Stimulated activated CD4-positive, alpha-beta T cell treated with anti-CD3 and anti-CD28 coated beads, TNF-alpha, amount 100 ng/mL, for 4 hours (primary cell): ENCODE results near the gene NT5C2.
A peak's percentile ranks its signal among the peaks of the same experiment; 100 is the strongest.
"Not testable (repeated sequence)": the region's sequence is repeated elsewhere in the genome, so short reads cannot be mapped to it uniquely, and the experiment has no call there.

Experiments used
- DNase-seq, 3 experiments: peaks; one replicate each; pipeline ENCODE4 v3.0.0-alpha.2; 2020; ENCODE audit warnings: low read depth in 3 of 3

NT5C2 gene

DNA sequence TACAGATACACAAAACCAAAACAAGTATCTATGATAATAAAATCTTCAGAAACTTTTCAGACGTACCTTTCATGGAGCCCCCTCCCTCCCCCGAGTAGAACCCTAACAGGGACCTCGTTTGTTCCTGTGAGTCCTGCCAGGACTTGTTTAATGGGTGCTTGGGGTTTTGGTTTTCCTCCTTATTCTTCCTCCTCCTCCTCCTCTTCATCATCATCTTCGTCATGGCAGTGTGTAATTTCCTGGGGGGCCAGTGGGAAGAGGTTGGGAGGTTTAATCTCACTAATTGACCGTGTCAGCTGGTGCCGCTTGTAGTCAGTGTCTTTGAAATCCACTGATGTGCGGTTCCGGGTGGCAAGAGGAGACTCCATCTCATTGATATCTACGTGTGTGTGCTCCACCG is 103.6 kb downstream of the NT5C2 start:
- DNase-seq = no peak

GRCh38 chr10:103086799-103087198 is 106.3 kb downstream of the NT5C2 start:
- no peak for DNase-seq

- DNase-seq = no peak
These were observed 106.8 kb downstream of the NT5C2 start for GRCh38 chr10:103086261-103086660.

- DNase-seq = no peak
These were observed 109.1 kb downstream of the NT5C2 start for GRCh38 chr10:103083977-103084320.

DNA sequence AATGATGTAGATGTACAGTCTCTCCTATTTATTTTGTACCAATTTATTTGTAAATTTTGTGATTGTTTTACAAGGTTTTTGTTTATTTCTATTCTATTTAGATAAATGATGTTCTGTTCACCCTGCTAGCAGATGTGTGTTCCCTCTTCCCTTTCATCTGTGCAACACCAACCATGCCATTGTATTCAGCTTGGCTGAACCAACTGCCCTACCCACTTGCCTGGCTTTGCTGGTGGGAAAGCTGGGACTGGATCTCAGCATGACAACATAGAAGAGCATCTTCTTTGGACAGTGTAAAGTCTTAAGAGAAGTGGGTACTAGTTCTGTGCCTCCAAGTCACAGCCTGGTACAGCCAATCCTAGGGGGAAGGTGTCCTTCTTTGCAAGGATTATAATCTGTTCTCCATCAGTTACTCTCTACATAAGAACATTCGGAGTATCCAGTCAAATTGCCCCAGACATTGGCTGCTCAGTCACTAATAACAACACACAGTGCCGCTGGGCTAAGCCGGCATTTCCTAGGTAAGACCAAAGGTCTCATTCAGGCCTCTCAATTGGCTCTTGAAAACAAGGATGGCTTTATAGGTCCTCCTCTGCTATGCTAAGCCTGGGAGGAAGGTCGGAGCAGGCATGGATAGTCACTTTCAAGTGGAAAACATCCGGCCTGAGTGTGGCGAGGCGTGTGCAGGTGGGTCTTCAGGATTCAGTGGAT is 109.7 kb downstream of the NT5C2 start:
- DNase-seq = no peak

- no peak for DNase-seq
These were observed 110.4 kb downstream of the NT5C2 start for GRCh38 chr10:103082683-103083082.

GRCh38 chr10:103080891-103081581 is 112.0 kb downstream of the NT5C2 start:
- no peak for DNase-seq

DNA sequence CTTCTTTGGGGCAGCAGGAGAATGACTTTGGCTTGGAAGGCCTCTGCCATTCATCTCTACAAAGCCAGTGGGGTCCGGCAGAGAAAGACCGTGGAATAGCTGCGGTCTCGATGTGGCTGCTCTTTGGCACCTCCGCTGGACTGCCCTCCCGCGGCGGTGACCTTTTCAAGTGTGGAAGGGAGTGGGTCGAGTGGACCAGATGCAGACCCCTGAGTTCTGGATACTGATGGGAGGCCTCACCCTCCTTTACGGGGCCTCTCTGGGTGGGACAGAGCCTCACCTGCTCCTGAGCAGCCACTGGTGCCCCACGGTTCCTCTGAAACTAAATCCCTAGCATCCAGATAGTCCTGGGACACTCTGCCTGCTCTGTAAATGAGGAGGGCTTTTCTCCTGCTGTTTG is 113.1 kb downstream of the NT5C2 start:
- no peak for DNase-seq

DNA sequence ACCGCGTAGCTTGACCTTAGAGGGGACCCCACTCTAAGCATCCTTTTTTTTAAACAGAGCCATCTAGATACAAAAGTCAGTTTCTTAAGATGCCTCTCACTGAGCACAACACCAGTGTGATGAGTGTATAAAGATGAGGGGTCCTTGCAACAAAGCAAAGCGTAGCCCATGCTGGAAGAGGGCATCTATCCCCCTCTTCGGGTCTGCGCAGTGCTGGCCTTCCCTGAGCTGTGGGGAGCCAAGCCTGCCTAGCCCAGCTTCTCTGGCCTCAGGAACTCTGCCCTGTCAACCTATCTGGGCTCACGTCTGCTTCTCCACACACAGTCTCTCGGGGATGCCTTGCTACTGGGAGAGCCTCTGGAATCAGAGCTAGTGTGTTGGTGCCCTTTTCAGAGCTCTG is 114.0 kb downstream of the NT5C2 start:
- no peak for DNase-seq

GRCh38 chr10:103078676-103079075 is 114.4 kb downstream of the NT5C2 start:
- DNase-seq = no peak

- no peak for DNase-seq
These were observed 114.8 kb downstream of the NT5C2 start for GRCh38 chr10:103078309-103078615.

- no peak for DNase-seq
These were observed 115.4 kb downstream of the NT5C2 start for GRCh38 chr10:103077491-103078308.

- no peak for DNase-seq
These were observed 116.1 kb downstream of the NT5C2 start for GRCh38 chr10:103077020-103077419.

DNA sequence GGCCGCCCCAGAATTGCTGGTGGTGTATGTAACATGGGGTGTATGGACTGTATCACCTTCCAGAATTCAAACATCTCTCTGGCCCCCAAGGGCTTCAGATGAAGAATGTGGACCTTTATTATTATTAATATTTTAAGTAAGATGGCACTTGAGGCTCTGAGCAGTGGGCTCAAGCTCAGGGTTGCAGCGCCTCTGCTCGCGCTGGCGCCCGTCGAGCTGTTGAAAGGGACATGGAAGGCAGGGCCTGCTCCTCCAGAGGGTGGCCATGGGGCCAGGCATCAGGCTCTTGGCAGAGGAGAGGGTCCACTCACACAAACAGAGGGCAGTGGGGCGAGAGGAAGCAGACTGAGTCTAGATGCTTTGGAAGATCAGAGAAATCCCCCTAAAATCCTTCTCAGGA is 120.2 kb downstream of the NT5C2 start:
- no peak for DNase-seq

DNA sequence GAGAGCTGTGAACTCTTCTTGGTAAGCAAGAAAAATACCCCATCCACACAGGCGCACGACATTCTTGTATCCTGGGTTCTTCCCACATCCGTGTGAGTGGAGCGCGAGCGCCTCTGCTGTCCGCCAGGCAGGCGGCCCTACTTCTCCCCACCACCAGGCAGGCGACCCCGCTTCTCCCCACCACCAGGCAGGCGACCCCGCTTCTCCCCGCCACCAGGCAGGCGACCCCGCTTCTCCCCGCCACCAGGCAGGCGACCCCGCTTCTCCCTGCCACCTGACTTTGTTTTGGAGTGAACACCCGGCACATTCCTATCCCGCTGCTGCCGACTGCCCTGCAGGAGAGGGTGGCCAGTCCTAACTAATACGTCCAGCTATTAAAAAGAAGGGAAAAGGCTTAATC is 120.8 kb downstream of the NT5C2 start:
- no peak for DNase-seq

- peak; percentile 33 to 55 (median 42) for DNase-seq
These were observed 123.4 kb downstream of the NT5C2 start for GRCh38 chr10:103069453-103070331.

- no peak for DNase-seq
These were observed 125.1 kb downstream of the NT5C2 start for GRCh38 chr10:103067956-103068355.

DNA sequence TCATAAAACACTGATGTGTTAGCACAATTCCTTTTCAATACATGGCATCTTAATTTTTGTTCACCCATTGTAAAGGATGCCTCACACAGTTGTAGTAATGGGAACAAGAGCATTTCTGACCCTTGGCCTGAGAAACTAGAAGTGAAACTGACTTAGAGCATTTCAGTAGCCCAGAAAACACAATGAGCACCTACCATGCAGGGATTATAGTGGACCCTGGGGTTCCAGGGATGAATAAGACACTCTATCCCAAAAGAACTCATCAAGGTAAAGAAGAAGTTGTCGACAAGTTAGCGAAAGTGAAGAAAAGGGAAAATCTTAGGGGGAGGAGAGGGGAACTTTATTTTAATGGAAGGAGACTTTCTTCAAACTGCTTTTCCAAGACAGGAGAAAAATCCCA is 125.6 kb downstream of the NT5C2 start:
- no peak for DNase-seq

DNA sequence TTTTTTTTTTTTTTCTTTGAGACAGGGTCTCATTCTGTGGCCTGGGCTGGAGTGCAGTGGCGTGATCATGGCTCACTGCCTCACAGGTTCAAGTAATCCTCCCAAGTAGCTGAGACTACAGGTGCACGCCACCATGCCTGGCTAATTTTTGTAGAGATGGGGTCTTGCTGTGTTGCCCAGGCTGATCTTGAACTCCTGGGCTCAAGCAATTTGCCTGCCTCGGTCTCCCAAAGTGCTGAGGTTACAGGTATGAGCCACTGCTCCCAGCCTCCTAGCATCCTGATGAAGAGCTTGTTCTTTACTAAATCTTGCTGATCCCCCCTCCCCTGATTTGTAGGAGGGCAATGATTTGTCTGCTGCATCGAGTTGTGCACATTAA is 126.0 kb downstream of the NT5C2 start:
- DNase-seq = not testable (repeated sequence)

GRCh38 chr10:103066141-103067098 is 126.7 kb downstream of the NT5C2 start:
- no peak for DNase-seq

- no peak for DNase-seq
These were observed 128.1 kb downstream of the NT5C2 start for GRCh38 chr10:103064956-103065355.
